Duodenal mucosa (tissue), 2 donors: Measurements from ENCODE around the gene EGF.

Source experiments
- H3K27ac ChIP-seq: one replicate; pipeline ENCODE4 v1.7.0; 2013; ENCODE audit warnings: low read depth, low read length
- H3K27me3 ChIP-seq, 2 donors: one replicate each; pipeline ENCODE4 v1.7.0; 2013; ENCODE audit warnings: low read length in 2 of 2, control low read depth in 1 of 2; ENCODE audit not compliant: insufficient read depth in 2 of 2, control insufficient read depth in 1 of 2
- H3K36me3 ChIP-seq, 2 donors: one replicate each; pipeline ENCODE4 v1.7.0; 2013; ENCODE audit warnings: low read length in 2 of 2, control low read depth in 1 of 2; ENCODE audit not compliant: insufficient read depth in 2 of 2, control insufficient read depth in 1 of 2
- H3K4me1 ChIP-seq, 2 donors: one replicate each; pipeline ENCODE4 v1.7.0; 2013; ENCODE audit warnings: low read length in 2 of 2, control low read depth in 1 of 2; ENCODE audit not compliant: insufficient read depth in 2 of 2, control insufficient read depth in 1 of 2
- H3K4me3 ChIP-seq, 2 donors: one replicate each; pipeline ENCODE4 v1.7.0; 2013; ENCODE audit warnings: low read length in 2 of 2, low read depth in 1 of 2
- H3K9ac ChIP-seq, 2 donors: one replicate each; pipeline ENCODE4 v1.7.0; 2013; ENCODE audit warnings: low read length in 2 of 2, low read depth in 1 of 2
- H3K9me3 ChIP-seq, 2 donors: one replicate each; pipeline ENCODE4 v1.7.0; 2013; ENCODE audit warnings: low read length in 2 of 2, control low read depth in 1 of 2; ENCODE audit not compliant: control insufficient read depth in 1 of 2

Gene EGF

DNA sequence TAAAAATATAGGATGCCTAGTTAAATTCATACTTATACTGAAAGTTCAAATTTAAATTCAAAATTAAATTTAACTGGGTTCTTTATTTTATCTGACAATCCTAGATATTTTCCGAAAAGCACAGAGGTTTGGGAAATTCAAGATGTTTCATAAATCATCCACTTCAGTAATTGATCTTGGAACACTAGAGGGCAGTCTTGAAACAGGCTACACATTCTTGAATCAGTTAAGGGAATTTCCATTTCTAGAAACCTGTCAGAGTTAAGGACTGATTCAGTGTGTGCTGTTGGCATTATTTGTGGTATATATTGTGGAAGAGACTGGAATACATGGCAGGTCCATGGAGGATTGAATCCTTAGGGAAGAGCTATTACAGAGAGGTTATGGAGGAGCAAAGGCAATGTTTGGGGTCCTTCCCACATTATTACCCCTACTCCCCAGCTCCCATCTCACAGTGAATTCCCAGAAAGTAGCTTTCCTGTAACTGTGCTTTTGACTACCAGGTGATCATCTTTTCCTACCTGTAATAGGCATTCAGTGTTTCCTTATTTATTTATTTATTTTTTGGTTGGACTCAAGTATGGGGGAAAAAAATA is 92.9 kb downstream of the EGF start:
- no peaks in the 10 kb centered on the region for H3K27me3 ChIP-seq
- H3K27ac ChIP-seq = no peak overlapping the region
- no peak overlapping the region for H3K4me3 ChIP-seq
- peaks cover 6 to 12% of the 10 kb centered on the region in 2 donors for H3K4me1 ChIP-seq
- no peaks in the 10 kb centered on the region for H3K36me3 ChIP-seq
- H3K9me3 ChIP-seq = no peaks in the 10 kb centered on the region
- no peak overlapping the region for H3K9ac ChIP-seq

DNA sequence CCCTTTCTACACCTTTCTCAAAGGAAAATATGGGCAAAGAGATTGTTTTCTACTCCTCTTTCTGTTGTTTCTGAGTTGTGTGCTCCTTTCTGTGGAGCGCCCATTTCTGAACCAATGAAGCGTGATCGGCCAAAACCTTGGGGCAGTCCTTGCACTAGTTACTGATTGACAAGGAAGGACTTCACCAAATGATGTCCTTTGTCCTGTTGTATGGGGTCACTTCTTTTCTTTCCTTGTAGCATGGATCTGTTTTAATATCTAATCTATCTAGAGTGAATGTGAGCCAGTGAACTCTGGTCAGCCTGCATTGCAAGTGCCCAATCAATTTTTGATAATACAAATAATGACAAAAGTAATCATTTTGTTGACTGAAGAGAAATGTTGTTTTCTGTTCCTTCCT is 94.5 kb downstream of the EGF start:
- no peak overlapping the region for H3K4me3 ChIP-seq
- H3K27me3 ChIP-seq = no peaks in the 10 kb centered on the region
- no peaks in the 10 kb centered on the region for H3K36me3 ChIP-seq
- H3K9me3 ChIP-seq = no peaks in the 10 kb centered on the region
- H3K27ac ChIP-seq = no peak overlapping the region
- no peak overlapping the region for H3K9ac ChIP-seq
- peaks cover 6 to 12% of the 10 kb centered on the region in 2 donors for H3K4me1 ChIP-seq

DNA sequence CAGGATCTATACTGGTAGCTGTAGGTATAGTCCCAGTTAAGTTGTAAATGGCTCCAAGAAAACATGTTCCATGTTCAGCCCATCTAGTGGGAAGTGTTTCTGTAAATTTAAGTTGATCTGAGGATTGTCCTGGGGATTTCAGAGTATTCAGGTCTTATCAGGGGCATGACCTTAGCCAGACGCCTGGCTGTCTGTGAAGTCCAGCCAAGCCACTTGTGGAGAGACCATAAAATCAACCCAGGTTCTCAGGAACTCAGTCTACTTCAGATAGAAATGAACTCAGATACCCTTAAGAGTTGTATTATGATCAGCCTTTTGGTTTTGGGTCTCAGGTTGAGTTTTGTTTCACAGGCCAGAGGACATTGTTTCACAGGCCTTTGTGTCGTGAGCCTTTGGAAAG is 95.9 kb downstream of the EGF start:
- Histone ChIP-seq H3K36me3 (no peaks in the 10 kb centered on the region), H3K4me1 (peaks cover 6 to 12% of the 10 kb centered on the region in 2 donors), H3K27ac (no peak overlapping the region), H3K9ac (no peak overlapping the region), H3K9me3 (no peaks in the 10 kb centered on the region), H3K27me3 (no peaks in the 10 kb centered on the region), H3K4me3 (no peak overlapping the region)

DNA sequence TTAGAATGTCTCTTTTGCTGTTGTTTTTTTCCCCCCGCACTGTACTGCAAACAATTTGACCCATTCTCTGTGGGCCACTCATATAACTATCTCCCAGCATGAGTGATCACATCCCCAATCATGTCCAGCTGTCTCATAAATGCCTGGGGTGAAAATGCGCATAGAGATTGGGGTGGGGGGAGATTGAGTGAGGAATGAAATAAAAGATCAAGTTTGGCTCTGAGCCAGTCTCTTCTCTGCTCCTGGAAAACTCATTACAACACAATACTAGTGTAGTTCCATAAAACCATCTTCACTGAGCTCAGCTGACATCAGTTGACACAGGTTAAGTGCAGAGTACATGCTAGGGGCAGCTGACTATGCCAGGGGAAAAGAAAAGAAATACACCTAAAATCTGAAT is 96.9 kb downstream of the EGF start:
- no peaks in the 10 kb centered on the region for H3K27me3 ChIP-seq
- no peaks in the 10 kb centered on the region for H3K36me3 ChIP-seq
- no peak overlapping the region for H3K9ac ChIP-seq
- no peak overlapping the region for H3K27ac ChIP-seq
- H3K4me1 ChIP-seq = peaks cover 6 to 12% of the 10 kb centered on the region in 2 donors
- no peaks in the 10 kb centered on the region for H3K9me3 ChIP-seq
- H3K4me3 ChIP-seq = no peak overlapping the region

DNA sequence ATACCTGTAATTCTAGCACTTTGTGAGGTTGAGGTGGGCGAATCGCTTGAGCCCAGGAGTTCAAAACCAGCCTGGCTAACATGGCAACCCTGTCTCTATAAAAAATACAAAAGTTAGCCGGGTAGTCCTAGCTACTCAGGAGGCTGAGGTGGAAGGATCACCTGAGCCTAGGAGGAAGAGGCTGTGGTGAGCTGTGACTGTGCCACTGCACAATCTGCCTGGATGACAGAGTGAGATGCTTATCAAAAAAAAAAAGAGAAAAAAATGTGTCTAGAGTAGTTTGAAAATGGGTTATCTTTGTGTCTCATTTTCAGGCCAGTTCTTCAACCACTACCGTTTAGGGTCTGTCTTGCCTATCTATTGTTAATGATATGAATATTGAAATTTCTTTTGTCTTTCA is 98.1 kb downstream of the EGF start:
- no peak overlapping the region for H3K27ac ChIP-seq
- H3K9ac ChIP-seq = no peak overlapping the region
- no peak overlapping the region for H3K4me3 ChIP-seq
- H3K4me1 ChIP-seq = peaks cover 6 to 12% of the 10 kb centered on the region in 2 donors
- H3K36me3 ChIP-seq = no peaks in the 10 kb centered on the region
- H3K27me3 ChIP-seq = no peaks in the 10 kb centered on the region
- H3K9me3 ChIP-seq = no peaks in the 10 kb centered on the region

DNA sequence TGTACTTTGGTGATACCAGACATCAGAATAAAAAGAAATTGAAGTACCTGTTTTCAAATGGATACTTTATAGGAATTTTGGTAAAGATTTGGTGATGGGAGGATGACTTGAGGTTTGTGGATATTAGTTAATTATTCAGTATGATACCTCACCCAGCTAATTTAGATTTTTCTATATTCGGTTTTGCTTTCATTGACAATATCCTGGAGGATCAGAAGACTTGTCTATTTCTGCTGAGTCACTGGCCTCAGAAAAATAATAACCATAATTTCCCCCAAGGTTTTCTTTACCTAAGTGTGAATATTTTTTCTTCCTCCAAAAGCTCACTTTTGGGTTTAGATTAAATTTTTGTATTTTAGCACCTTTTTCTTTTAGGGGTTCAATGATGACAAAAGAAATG is 100.2 kb downstream of the EGF start:
- Histone ChIP-seq H3K4me3 (no peak overlapping the region), H3K4me1 (no peaks in the 10 kb centered on the region), H3K27ac (no peak overlapping the region)

DNA sequence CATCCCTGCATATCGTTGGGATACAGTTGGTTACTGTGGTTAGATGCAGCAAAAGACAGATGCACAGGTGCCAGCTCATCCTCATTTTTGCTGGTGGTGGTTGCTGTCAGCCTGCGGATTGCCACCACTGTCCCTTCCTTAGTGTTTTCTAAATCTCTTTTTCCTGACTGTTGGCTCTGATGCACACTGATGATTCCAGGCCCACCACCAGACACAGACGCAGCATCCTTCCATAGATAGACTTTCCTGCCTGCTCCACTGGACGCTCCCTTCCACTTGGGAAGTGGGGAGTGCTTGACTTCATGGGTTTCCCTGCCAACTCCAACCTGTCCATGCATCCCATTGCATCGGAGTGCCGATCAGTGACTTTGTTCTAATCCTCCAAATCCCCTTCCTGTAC is 101.5 kb downstream of the EGF start:
- H3K4me1 ChIP-seq = no peaks in the 10 kb centered on the region
- no peaks in the 10 kb centered on the region for H3K27me3 ChIP-seq
- no peaks in the 10 kb centered on the region for H3K36me3 ChIP-seq
- H3K27ac ChIP-seq = no peak overlapping the region
- no peaks in the 10 kb centered on the region for H3K9me3 ChIP-seq
- H3K9ac ChIP-seq = no peak overlapping the region
- no peak overlapping the region for H3K4me3 ChIP-seq

More for the DNA sequence above, 100.2 kb downstream of the EGF start:
- Histone ChIP-seq H3K27me3 (no peaks in the 10 kb centered on the region), H3K9ac (no peak overlapping the region), H3K36me3 (no peaks in the 10 kb centered on the region), H3K9me3 (no peaks in the 10 kb centered on the region)

DNA sequence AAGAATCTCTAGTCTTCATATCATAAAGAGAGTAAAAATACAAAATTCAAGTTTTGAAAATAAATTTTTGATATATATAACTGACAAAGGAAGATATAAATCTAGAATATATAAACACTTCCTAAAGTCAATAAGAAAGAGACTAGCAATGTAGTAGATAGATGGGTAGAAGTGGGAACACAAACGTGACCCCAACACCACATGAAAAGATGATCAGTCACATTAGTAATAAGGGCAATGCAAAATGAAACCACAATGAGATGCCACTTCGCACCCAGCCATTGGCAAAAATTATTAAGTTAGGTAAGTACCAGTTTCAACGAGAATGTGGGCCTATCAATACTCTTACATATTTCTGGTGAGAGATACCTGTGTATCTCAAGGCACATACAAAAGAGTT is 106.5 kb downstream of the EGF start:
- Histone ChIP-seq H3K9ac (no peak overlapping the region), H3K27ac (no peak overlapping the region), H3K4me1 (no peaks in the 10 kb centered on the region), H3K9me3 (no peaks in the 10 kb centered on the region), H3K27me3 (no peaks in the 10 kb centered on the region), H3K4me3 (no peak overlapping the region), H3K36me3 (no peaks in the 10 kb centered on the region)

DNA sequence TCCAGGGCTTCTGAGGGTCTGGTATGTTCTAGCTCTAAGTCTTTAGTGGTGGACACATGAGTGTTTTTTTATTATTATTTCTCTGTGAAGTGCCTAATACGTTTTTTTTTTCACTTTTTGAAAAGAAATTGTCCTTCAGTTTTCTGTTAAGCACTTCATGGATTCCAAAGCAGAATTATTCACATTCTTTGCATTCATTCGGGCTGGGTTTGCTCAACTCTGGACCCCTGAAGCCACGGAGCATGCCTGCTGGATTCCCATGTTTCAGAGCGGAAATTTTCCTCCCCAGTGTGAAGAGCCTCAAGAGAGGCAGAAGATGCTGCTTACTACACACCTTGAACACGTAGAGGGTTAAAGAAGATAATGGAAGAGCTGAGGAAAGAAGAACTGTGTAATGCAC is 107.5 kb downstream of the EGF start:
- H3K4me3 ChIP-seq = no peak overlapping the region
- H3K36me3 ChIP-seq = no peaks in the 10 kb centered on the region
- H3K27me3 ChIP-seq = no peaks in the 10 kb centered on the region
- H3K9me3 ChIP-seq = no peaks in the 10 kb centered on the region
- H3K27ac ChIP-seq = no peak overlapping the region
- no peak overlapping the region for H3K9ac ChIP-seq
- no peaks in the 10 kb centered on the region for H3K4me1 ChIP-seq

DNA sequence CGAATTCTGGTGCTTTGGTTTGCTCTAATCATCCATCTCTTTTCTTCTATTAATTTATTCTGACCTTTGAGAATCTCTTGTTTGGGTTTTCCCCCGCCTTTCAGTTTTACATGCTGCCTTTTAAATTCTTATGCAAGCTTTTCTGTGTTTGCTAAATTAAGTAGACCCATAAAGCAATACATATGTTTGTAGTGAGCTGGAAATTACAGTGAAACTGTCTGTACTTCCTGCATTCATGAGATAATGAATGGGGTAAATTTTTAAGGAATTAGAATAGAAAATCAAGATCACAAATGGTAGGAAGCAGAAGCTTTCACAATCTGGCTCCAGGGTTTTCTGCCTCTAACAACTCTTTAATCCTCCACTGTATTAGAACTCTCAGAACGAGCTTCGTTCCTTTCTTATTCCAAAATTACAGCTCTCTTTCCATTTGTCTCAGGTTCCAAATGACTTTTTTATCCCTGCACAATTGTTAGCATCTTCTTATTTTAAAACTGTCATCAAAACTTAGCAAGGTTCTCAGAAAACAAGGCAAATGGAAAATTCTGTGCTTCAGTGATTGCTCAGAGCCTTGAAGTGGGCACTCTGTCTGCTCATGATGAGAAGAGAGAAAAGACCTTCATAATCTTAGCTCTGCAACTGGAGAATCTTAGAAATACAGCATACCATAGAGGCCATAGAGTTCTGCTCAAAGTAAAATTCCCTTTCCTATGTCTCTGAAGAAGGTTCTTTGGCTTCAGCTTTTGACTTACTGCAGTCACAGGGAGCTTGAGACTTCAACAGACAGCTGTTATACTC is 108.2 kb downstream of the EGF start:
- H3K27ac ChIP-seq = no peak overlapping the region
- H3K4me3 ChIP-seq = no peak overlapping the region
- no peaks in the 10 kb centered on the region for H3K27me3 ChIP-seq
- H3K36me3 ChIP-seq = no peaks in the 10 kb centered on the region
- H3K9ac ChIP-seq = no peak overlapping the region
- H3K4me1 ChIP-seq = no peaks in the 10 kb centered on the region
- no peaks in the 10 kb centered on the region for H3K9me3 ChIP-seq
